Measurements from ENCODE around the gene PPP2R2B. TPM values are rescaled to one million over a fixed set of nuclear protein-coding genes. Genes with fewer than 3 reads are reported as not detected.
"Not testable (repeated sequence)": the region's sequence is repeated elsewhere in the genome, so short reads cannot be mapped to it uniquely, and the experiment has no call there.

PPP2R2B gene
- total RNA-seq, 1 donor from 2014 or later, result 7.9 TPM

GRCh38 chr5:146641941-146642340, 236.6 kb downstream of the PPP2R2B start:
- no peak for DNase-seq (ENCODE audit: low spot score)
- intact Hi-C loops (cut with DNase I), result no loop called here

DNA sequence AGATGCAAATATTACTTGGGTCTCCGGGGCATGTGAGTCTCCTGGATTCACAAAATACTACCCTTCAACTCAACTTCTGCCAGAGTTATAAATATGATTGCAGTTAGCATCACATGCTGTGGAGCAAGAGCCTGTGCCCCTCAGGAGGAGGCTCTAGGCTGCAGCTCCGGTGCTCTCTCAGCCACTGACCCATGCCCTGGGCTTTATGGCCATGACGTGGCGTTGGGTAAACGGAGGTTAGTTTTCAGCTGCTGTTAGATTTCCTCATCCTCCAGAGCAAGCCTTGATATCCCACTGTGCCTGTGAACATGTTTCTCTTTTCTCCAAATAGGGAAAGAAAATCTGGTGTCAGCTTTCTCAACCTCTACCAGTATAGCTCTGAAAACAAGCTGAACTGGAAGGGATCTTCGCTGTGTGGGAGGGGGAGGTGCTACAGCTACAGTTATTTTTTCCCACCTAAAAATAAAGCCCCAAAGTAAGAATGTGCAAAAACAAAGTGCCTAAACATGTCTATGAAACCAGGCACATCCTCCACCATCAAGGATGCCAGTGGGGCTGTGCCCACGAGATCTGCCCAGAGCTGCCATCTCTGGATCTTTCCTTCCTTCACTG, 238.2 kb downstream of the PPP2R2B start:
- DNase-seq (ENCODE audit: low spot score), result no peak
- intact Hi-C loops (cut with DNase I), result no loop called here

DNA sequence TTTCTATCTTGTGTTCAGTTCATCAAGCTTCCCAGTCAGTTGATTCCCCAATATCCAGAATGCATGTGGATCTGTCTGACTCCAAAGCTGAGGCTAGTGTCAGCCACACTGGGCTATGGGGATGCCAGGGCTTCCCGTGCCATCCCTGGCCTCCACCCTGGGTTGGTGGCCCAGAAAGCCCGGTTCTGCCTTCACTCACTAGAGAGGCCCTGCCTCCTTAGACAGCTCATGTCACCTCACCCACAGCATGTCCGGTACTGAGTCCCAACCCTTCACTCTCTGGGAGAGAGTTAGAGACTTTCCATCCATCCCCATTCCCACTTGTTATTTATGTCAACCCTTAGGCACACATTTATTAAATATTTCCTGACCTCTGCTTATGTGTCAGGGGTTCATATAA, 243.1 kb downstream of the PPP2R2B start:
- intact Hi-C loops (cut with DNase I), result no loop called here
- DNase-seq (ENCODE audit: low spot score), result no peak

- intact Hi-C loops (cut with DNase I), result no loop called here
- DNase-seq (ENCODE audit: low spot score), result no peak
These were observed 245.2 kb downstream of the PPP2R2B start for GRCh38 chr5:146633323-146633764.

DNA sequence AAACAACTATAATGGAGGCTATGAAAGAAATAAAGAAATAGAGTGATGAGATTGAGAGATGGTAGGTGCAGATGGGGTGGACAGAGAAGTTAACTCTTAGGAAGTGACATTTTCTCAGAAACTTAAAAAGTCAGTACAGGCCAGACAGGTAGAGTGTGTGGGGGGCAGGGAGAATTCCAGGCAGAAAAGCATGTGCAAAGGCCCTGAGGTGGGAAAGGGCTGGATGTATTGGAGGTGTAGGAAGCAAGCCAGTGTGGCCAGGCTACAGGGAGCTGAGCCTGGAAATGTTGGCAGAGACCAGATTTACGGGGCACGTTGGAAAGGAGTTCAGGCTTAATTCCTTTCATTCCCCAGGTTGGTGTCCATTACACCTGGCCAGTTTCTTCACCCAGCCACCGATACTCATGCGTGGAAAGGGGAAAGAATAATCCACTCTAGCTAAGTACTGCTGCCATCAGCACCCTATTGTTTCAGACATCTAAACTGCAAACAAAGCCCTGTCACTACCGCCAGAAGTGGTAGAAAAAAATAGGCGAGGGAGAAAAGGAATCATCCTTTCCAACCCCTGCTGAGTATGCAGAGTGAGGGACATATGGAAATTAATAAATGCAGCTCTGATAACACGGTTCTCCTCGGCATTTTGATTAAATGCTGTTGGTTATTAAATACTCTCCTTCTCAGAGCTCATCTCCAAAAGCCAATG, 245.8 kb downstream of the PPP2R2B start:
- DNase-seq (ENCODE audit: low spot score), result no peak
- intact Hi-C loops (cut with DNase I), result no loop called here

GRCh38 chr5:146630472-146630871, 248.1 kb downstream of the PPP2R2B start:
- intact Hi-C loops (cut with DNase I), result no loop called here
- no peak for DNase-seq (ENCODE audit: low spot score)

DNA sequence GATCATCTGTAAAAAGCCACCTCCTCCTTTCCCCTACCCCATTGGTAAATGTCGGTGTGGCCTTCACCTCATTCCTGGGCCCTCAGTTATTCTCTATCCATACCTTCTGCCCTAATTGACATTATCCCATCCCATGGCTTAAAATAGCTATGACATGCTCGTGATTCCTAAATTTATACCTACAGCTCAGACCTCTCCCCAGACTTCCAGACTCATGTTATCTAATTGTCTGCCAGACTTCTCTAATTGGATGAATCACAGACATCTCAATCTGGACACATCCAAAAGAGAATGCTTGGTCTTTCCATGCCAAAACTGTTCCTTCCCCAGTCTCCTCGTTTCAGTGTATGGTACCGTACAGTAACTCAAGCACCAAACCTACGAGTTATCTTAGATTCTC, 249.6 kb downstream of the PPP2R2B start:
- intact Hi-C loops (cut with DNase I), result no loop called here
- DNase-seq (ENCODE audit: low spot score), result no peak

DNA sequence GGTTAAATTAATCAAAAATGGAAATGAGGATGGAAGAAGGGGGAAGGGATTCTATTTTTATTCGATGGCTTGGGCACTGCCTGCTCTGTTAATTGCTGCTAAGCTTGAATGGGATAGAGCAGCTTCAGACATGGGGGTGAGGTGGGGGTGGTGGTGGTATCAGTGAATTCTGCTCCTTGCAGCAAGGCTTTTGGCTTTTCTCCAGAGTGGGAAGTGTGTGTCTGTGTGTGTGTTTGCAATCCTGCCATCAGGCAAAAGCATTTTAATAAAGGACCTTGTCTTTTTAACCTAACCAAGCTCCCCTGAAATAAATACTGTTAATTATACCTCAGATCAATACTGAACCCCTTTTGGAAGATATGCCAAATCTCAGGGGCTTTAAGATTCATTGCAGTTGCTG, 251.6 kb downstream of the PPP2R2B start:
- DNase-seq (ENCODE audit: low spot score), result no peak
- intact Hi-C loops (cut with DNase I), result no loop called here

GRCh38 chr5:146624179-146624578, 254.4 kb downstream of the PPP2R2B start:
- no peak for DNase-seq (ENCODE audit: low spot score)
- intact Hi-C loops (cut with DNase I), result no loop called here

DNA sequence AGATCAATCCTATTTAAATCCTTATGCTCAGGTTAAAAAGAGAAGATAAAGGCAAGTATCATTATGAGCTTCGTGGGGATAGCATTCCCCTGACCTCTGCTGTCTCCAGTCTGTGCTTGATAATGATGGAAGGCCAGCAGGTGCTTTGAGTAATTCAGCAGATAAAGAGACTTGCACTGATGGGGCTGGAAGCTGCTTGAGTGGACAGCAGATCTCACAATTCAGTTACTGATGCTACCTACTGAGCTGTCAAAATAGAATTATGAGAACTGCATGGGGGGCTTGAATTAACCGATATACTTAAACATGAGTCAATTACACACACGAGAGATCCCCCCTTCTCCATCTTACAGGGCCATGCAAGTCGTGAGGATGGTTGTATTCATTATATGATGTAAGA, 254.9 kb downstream of the PPP2R2B start:
- intact Hi-C loops (cut with DNase I), result no loop called here
- DNase-seq (ENCODE audit: low spot score), result no peak

- DNase-seq (ENCODE audit: low spot score), result no peak
- intact Hi-C loops (cut with DNase I), result no loop called here
These were observed 255.5 kb downstream of the PPP2R2B start for GRCh38 chr5:146623009-146623408.

DNA sequence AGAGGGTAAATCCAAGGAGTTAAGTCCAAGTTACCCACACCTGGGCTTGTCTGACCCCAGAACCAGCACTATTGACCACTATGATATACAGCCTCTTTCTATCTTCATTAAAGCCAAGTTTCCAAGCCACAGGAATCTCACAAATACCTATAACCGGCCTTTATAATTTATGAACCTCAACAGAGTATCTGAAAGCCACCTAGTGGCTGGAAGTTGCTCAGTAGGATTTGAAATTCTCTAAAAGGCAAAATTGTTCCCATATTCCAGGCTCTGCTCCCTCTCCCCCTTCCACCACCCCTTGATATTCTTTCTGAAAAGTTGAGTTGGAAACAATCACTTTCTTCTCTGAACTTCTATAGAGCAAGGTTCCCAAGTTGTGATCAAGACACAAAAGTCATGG, 256.2 kb downstream of the PPP2R2B start:
- intact Hi-C loops (cut with DNase I), result no loop called here
- DNase-seq (ENCODE audit: low spot score), result no peak

DNA sequence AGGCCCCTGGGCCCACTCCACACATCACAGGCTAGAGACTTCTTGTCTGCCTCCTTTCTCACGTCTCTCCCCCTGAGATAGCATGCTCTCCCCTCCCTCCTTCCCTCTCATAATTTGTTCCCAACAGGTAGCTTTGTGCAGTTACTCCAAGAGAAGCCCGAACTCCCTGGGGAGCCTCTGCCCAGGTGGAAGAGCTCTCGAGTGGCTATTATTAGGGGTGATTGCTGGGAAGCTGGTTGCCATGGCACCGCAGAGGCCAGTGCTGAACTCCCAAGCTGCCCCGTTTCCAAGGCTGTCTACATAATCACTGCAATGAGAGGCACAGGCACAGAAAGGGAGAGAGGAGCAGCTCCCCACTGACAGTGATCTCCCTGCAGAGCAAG, 257.9 kb downstream of the PPP2R2B start:
- intact Hi-C loops (cut with DNase I), result no loop called here
- no peak for DNase-seq (ENCODE audit: low spot score)

DNA sequence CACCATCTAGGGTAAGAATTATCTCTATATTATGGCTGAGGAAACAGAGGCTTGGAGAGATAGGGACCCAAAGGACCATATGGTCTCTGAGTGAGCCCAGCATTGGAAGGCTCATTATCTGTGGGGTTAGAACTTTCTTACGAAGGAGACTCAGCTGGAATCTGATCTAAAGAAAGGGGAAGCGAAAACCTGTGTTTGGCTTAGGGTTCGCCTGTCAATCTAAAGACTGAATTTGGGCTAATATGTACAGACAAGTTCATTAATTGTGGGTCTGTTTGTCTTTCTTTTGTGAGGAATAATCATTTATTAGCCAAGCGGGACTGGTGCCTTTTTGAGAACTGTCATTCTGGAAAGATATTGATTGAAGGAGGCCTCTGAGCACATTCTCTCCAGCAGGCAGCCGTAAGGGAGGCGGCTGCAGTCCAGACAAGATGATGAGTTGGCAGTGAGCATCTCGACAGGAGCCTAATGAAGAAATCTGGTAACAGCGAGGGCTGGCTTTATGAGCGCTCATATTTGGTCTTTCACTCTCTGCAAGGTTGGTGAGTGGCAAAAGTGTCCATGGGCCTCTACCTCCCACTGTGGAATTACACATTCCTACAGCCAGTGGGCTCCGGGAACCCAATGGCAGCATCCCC, 258.4 kb downstream of the PPP2R2B start:
- intact Hi-C loops (cut with DNase I), result no loop called here
- DNase-seq (ENCODE audit: low spot score), result no peak

DNA sequence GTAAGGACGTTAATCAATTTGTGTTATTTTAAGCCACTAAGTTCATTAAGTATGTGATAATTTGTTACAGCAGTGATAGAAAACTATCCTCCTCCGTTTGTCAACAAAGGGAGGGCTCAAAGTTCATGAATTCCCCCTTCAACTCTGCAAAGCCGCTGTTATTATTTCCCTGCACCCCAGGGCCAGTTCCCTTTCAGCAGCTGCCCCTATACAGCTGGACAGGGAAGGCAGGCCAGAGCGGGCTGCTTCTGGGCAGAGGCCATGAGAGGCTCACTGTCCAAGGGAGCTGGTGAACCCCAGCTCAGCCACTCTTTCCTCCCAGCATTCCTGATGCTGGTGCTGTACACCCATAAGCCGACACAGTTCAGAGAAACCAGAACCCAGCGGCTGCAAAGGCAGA, 260.1 kb downstream of the PPP2R2B start:
- intact Hi-C loops (cut with DNase I), result no loop called here

GRCh38 chr5:146609731-146610130, 268.8 kb downstream of the PPP2R2B start:
- intact Hi-C loops (cut with DNase I); DNase-seq (ENCODE audit: low spot score): not testable (repeated sequence)

More for the DNA sequence above, 260.1 kb downstream of the PPP2R2B start:
- DNase-seq (ENCODE audit: low spot score), result no peak

GRCh38 chr5:146607659-146608332, 270.8 kb downstream of the PPP2R2B start:
- DNase-seq (ENCODE audit: low spot score), result no peak
- intact Hi-C loops (cut with DNase I), result no loop called here

DNA sequence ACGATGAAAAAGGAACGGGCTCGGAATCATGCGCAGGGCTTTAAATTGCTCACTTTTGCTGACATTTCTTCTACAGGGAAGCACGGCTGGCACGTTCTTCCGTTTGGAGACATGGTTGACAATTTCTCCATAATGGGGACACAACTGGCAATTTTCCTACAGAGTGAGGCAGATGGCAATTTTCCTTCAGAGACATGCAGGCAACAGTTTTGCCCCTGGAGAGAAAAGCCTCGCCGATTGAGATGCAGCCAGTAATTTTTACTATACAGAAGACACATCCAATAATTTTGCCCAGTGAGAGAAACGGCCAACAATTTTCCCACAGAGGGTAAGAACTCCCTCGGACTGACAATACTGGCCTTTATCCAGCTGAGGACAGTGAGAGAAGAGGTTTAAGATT, 271.7 kb downstream of the PPP2R2B start:
- intact Hi-C loops (cut with DNase I), result no loop called here
- DNase-seq (ENCODE audit: low spot score), result no peak

DNA sequence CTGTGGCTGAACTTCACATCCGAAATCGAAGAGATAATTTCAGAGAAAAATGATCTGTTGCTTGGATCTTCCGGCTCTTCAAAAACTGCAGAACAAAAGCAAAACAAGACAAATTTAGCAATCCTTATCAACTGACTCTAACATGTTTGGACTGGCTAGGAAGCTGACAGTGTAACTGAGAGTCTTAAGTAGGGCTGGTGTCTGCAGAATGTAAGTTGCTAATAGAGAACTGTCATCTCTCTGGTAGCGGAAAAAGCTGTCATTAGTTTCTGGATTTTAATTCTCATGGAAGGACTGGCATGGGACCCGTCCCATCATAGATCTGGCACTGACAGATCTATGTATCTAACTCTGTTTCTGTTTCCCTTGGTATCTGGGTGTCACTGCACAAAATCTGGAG, 278.2 kb downstream of the PPP2R2B start:
- intact Hi-C loops (cut with DNase I), result no loop called here
- no peak for DNase-seq (ENCODE audit: low spot score)

GRCh38 chr5:146599261-146599660, 279.3 kb downstream of the PPP2R2B start:
- DNase-seq (ENCODE audit: low spot score), result no peak
- intact Hi-C loops (cut with DNase I), result no loop called here

DNA sequence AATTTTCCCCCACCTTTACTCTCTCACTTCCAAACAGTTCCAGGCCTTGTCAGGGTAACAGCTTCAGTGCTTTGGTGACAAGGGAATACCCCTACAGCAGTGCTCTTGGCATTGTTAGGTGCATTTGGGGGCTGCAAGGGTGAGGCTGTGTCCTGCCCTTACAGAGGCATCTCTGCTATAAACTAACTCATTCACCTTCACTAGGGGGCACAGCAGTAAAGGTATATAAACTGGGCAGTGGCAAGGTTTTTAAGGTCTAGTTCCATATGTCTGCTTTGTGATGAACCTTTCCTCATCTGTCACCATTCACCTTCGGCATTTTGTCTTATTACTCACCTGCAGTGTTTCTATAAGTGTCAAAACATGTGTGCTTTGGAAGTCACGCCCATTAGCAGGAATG, 283.5 kb downstream of the PPP2R2B start:
- DNase-seq (ENCODE audit: low spot score), result no peak

More for the DNA sequence above, 283.5 kb downstream of the PPP2R2B start:
- intact Hi-C loops (cut with DNase I), result no loop called here
